ENCODE results near the gene SP110.

Gene SP110

DNA sequence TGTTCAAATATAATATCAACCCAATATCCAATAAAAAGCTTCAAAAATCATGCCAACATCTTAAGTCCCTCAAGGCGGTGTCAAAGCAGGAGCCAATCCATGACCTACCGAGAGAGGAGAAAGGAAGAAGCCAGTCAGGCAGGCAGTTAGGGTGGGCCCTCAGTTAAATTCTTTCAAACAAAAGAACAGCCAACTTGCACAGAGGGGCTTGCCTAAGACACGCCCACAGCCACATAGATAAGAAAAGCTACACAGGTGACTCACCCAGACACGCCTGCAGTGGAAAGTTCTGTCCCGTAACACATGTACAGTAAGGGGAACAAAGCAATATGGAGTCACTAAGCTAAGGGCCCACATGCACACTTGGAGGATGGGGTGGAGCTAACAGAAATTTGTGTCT lies 61.3 kb downstream of the SP110 start:
- Histone ChIP-seq H3K9me3 (ENCODE audit: control insufficient read depth, low read length) (no peaks in the 10 kb centered on the region), H3K4me1 (peaks cover 8% of the 10 kb centered on the region), H3K79me2 (no peaks in the 10 kb centered on the region), H2AFZ (no peak overlapping the region), H3K27ac (no peak overlapping the region), H3K27me3 (ENCODE audit: control insufficient read depth, insufficient read depth, low read length) (no peaks in the 10 kb centered on the region), H3K4me3 (ENCODE audit: low read depth, low read length) (no peak overlapping the region), H3K9ac (no peak overlapping the region), H3K36me3 (ENCODE audit: control insufficient read depth, insufficient read depth, low read length) (no peaks in the 10 kb centered on the region), H3K4me2 (ENCODE audit: low read length) (no peak overlapping the region)
- TF ChIP-seq, protein P1, sequence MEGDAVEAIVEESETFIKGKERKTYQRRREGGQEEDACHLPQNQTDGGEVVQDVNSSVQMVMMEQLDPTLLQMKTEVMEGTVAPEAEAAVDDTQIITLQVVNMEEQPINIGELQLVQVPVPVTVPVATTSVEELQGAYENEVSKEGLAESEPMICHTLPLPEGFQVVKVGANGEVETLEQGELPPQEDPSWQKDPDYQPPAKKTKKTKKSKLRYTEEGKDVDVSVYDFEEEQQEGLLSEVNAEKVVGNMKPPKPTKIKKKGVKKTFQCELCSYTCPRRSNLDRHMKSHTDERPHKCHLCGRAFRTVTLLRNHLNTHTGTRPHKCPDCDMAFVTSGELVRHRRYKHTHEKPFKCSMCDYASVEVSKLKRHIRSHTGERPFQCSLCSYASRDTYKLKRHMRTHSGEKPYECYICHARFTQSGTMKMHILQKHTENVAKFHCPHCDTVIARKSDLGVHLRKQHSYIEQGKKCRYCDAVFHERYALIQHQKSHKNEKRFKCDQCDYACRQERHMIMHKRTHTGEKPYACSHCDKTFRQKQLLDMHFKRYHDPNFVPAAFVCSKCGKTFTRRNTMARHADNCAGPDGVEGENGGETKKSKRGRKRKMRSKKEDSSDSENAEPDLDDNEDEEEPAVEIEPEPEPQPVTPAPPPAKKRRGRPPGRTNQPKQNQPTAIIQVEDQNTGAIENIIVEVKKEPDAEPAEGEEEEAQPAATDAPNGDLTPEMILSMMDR (IDR thresholded peaks at IDR 0.05), result no peak

DNA sequence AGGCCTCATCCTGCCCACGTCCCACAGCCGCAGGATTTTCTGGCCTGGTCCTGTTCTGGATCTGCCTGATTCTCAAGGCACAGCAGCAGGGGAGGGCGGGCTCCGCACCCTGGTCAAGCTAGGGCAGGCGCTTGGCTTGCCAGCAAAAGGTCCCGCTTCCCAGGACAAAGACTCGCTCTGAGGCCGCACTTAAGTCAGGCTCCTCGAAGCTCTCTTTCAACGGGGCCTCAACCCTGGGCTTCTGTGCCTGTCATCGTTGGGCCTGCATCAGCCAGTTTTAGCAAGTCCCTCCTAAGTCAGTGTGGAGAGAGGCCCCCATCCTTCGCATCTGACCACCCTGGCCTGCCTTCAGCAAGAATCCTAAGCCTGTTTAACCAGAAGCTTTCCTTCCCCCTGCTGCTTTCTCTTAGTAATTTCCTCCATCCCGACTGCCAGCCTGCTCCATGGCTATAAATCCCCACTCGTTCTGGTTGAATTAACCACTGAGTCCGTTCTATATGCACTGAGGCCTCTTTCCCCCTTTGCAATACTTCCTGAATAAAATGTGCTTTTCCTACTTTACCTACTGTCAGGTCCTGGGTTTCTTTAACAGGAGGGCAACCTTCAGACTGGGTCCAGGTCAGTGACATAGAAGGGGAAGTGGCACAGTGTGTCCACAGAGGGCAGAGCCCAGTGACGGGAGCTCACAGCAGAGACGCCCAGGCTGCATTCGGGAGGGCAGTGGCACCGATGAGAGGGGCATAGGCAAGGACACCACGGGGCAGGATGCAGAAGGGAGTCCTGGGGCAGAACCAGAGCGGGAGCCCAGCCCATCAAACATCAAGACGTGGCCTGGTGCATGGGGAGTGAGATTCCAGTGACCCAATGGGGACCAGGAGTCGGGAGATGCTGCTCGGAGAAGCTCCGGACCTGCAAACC lies 62.7 kb downstream of the SP110 start:
- no peaks in the 10 kb centered on the region for H3K27me3 ChIP-seq (ENCODE audit: control insufficient read depth, insufficient read depth, low read length)
- TF ChIP-seq, protein P1 (IDR thresholded peaks at IDR 0.05), result no peak
- peaks cover 8% of the 10 kb centered on the region for H3K4me1 ChIP-seq
- no peak overlapping the region for H3K4me2 ChIP-seq (ENCODE audit: low read length)
- no peaks in the 10 kb centered on the region for H3K79me2 ChIP-seq
- H3K36me3 ChIP-seq (ENCODE audit: control insufficient read depth, insufficient read depth, low read length), result no peaks in the 10 kb centered on the region
- H3K4me3 ChIP-seq (ENCODE audit: low read depth, low read length), result no peak overlapping the region
- no peaks in the 10 kb centered on the region for H3K9me3 ChIP-seq (ENCODE audit: control insufficient read depth, low read length)
- H3K9ac ChIP-seq, result no peak overlapping the region
- no peak overlapping the region for H2AFZ ChIP-seq
- no peak overlapping the region for H3K27ac ChIP-seq

DNA sequence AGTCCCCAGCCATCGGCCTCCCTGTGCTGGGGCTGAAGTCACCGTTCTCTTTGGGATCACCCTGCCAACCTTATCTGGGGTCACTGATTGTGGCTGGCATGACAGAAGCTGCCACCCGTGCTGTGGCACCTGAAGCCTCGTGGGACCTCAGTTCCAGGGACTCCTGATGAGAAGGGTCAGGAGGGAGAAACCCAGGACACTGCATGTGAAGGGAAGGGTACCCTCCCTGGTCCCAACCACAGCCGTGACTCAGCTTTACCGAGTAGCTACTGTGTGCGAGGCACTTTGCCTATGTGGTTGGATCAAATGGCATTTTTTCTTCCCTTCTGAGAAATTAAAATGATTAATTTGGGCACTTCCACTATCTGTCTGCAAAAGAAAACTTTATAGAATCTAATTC lies 64.4 kb downstream of the SP110 start:
- Histone ChIP-seq H3K27ac (no peak overlapping the region), H2AFZ (peak overlapping the region; percentile 68), H3K4me2 (ENCODE audit: low read length) (no peak overlapping the region), H3K4me3 (ENCODE audit: low read depth, low read length) (no peak overlapping the region), H3K27me3 (ENCODE audit: control insufficient read depth, insufficient read depth, low read length) (no peaks in the 10 kb centered on the region), H3K9ac (no peak overlapping the region), H3K4me1 (peaks cover 8% of the 10 kb centered on the region), H3K36me3 (ENCODE audit: control insufficient read depth, insufficient read depth, low read length) (no peaks in the 10 kb centered on the region), H3K79me2 (no peaks in the 10 kb centered on the region), H3K9me3 (ENCODE audit: control insufficient read depth, low read length) (no peaks in the 10 kb centered on the region)
- TF ChIP-seq, protein P1 (IDR thresholded peaks at IDR 0.05), result no peak

DNA sequence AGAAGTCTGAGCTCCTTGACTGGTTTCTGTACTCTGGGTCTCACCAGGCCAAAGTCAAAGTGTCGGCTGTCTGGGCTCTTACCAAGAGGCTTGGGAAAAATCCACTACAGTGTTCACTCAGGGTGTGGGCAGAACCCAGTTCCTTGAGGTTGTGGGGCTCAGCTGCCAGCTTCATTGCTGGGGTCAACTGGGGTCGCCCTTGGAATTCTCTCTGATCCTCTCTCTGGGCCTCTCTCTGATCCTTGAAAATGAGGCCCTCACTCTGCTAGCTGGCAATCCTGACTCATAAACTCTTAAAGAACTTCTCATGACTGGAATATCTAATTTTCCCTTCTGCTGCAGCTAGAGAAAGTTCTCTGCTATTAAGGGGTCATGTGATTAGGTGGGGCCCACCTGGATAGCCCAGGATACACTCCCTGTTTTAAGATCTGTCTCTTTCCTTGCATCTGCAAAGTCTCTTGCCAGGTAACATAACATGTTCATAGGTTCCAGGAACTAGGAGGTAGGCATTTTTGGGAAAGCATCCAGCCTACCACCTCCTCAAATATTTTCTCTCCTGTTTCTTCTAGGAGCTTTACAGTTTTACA lies 66.3 kb downstream of the SP110 start:
- no peak overlapping the region for H3K27ac ChIP-seq
- no peaks in the 10 kb centered on the region for H3K9me3 ChIP-seq (ENCODE audit: control insufficient read depth, low read length)
- H3K4me1 ChIP-seq, result peaks cover 8% of the 10 kb centered on the region
- H3K4me3 ChIP-seq (ENCODE audit: low read depth, low read length), result no peak overlapping the region
- H3K36me3 ChIP-seq (ENCODE audit: control insufficient read depth, insufficient read depth, low read length), result no peaks in the 10 kb centered on the region
- H3K27me3 ChIP-seq (ENCODE audit: control insufficient read depth, insufficient read depth, low read length), result no peaks in the 10 kb centered on the region
- H3K79me2 ChIP-seq, result no peaks in the 10 kb centered on the region
- H3K9ac ChIP-seq, result no peak overlapping the region
- H3K4me2 ChIP-seq (ENCODE audit: low read length), result no peak overlapping the region
- TF ChIP-seq, protein P1 (IDR thresholded peaks at IDR 0.05), result no peak
- peak overlapping the region; percentile 47 for H2AFZ ChIP-seq
